Activated CD4-positive, alpha-beta T cell treated with anti-CD3 and anti-CD28 coated beads for 24 hours (primary cell): ENCODE measurements around the gene CT47A1.
"Not testable (repeated sequence)": the region's sequence is repeated elsewhere in the genome, so short reads cannot be mapped to it uniquely, and the experiment has no call there.

ENCODE experiments used
- DNase-seq, 2 donors: peaks; one replicate each; pipeline ENCODE4 v3.0.0-alpha.2; 2020; ENCODE audit warnings: low read depth in 2 of 2

CT47A1 gene

DNA sequence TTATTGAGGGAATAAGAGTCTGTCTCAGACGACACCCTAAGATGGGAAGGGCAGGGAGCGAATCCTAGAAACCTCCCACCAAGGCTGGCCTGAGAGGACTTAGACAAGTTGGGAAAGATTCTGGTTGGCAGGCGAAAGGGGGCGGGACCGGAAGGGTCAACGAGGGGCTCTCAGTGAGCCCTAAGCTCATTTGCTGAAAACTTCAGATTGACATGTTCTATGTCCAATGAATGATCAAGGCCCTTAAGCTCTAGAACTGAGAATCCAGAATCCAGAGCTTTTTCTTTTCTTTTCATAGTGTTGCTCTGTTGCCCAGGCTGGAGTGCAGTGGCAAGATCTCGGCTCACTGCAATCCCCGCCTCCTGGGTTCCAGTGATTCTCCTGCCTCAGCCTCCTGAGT lies at the start of gene CT47A1:
Gene CT47A1, minus strand, starts transcription at position 101 of the 400 bp plus-strand sequence. CDS start 231 bp downstream, outside the sequence.
- not testable (repeated sequence) for DNase-seq

DNA sequence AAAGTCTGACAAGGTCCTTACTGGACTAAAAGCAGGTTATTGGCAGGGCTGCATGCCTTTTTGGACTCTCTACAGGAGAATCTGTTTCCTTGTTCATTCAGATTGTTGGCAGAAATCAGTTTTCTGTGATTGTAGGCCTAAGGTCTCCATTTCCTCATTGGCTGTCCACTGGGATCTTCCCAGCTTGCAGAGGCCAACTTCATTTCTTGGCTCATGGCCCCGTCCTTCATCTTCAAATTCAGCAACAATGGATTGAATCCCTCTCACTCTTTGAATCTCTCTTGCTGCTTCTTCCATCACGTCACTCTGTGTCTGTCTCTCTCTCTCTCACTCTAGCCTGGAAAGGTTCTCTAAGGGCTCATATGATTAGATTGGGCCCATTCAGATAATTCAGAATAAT lies 47.0 kb upstream of the CT47A1 start:
- no peak for DNase-seq

DNA sequence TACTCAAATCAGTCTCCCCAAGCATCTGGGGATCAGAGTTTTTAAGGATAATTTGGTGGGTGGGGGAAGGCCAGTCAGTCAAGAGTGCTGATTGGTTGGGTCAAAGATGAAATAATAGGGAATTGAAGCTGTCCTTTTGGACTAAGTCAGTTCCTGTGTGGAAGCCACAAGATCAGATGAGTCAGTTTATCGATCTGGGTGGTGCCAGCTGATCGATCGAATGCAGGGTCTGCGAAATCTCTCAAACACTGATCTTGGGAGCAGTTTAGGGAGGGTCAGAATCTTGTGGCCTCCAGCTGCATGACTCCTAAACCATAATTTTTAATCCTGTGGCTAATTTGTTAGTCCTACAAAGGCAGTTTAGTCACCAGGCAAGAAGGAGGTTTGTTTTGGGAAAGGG lies 44.5 kb upstream of the CT47A1 start:
- DNase-seq = no peak

DNA sequence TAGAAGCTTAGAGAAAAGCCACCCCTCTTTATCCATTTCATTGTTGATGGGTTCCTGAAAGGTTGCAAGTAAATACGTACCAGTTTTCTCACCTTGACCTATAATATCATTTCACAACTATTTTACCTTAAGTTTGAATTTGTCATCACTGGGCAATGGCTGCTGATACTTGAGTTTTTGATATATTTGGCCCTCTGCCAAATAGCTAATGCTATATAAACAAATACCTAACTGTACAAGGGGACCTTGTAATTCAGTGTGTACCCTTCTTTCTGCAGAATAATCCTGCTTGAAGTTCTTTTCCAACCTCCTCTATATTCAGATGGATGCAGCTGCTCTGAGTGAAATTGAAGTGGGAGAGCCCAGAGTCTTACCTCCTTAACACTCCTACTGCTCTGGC lies 42.9 kb upstream of the CT47A1 start:
- DNase-seq = no peak

- no peak for DNase-seq
Measured at GRCh38 chrX:121014826-121015225, 29.3 kb upstream of the CT47A1 start.

DNA sequence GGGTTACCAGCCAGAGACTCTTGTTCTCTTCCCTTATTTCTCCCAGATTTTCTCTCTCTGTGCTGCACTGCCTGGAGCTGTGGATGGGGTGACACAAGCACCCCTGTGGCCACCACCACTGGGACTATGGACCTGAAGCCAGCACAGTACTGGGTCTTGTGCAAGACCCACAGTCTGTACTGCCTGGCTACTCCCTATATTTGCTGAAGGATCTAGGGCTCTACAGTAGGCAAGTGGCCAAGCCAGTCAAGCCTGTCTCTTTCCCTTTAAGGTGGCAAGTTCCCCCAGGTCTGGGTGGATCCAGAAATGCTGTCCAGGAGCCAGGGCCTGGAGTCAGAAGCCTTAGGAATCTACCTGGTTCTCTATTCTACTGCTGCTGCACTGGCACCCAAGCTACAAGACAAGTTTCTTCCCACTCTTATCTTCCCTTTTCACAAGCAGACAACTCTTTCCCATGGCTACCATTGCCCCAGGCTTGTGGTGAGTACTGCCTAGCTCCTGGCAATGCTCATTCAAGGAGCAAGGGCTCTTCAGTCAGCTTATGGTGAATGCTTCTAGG lies 28.4 kb upstream of the CT47A1 start:
- no peak for DNase-seq

DNA sequence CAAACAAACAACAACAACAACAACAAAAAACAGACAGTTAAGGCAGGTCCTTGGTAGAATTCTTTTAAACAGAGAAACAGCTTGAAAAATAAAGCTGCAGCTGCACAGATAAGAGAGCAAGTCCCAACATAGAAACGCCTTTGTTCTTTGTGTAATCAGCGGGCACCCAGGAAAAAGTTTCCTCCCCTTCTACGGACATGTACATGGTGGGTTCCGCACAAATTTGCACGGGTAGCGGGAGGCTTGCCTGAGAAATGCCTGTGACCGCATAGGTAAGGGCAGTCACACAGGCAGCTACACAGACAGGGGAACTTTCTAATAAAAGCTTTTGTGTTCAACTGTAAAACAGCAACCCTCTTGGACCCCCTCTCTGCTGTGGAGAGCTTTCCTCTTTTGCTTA lies 25.7 kb upstream of the CT47A1 start:
- no peak for DNase-seq

DNA sequence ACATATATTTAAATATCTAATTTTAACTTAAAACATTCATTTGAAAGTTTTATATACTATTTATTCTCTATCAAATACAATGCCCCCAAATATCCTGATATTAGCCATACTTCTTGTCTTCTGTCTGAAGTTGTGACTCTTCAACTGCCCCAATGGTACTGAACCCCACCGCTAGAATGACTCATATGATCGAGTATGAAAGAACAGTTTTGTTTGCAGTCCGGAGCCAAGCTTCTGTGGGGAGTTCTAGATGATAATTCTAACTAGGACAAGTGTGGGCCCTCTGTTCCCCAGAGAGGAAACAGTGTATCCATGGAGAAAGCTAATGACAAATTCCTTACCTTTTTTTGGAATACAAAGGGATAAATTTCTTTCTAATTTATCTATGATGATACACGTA lies 24.7 kb upstream of the CT47A1 start:
- no peak for DNase-seq

- DNase-seq = no peak
Measured at GRCh38 chrX:121009764-121010163, 24.2 kb upstream of the CT47A1 start.

DNA sequence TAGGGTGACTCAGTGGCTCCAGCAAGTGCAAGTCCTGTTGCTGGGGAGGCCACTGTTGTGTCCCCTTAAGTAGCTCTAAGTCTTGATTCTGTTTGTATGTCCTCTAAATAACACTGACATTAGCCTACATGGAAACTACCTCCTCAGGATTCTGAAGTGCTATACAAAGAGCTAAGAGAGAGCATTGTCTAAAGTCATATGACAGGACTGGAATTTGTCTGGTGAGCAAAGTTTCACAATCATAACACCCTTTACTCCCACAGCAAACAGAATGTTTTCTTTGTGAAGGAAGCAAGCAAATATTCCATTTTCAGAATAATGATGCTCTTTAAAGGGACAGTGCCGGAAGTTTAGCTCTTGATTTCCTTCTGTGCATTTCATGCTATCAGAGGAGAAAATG lies 23.4 kb upstream of the CT47A1 start:
- DNase-seq = no peak

DNA sequence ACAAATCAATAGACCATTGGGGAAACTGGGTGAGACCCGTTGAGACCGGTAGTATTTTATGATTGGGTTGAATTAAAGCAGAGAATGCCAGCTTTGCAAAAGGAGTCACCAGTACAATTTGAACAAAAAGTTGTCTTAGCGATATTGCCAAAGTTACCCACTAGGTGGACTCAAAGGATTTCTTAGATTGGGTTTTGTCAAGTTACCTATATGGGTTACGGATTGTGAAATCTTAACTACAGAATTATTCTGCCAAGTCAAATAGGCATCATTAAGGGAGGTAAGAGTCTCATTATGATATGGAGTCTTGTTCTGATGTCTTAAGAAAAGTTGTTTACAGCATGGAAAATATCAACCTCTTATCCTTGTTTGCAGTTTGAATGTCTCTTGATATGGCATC lies 15.0 kb upstream of the CT47A1 start:
- DNase-seq = no peak

DNA sequence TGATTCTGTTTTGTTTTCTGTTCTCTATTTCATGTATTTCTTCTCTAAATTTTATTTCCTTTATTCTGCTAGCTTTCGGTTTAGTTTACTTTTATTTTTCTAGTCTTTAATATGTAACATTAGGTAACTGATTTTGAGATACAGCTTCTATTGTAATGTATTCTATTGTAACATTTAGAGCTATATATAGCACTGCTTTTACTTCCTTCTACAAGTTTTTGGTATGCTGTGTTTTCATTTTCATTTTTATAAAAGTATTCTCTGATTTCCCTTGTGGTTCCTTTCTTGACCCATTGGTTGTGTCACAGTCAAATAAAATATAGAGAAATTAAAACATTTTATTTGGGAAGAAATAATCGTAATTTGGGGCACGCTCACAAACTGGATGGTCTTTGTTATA lies 13.9 kb upstream of the CT47A1 start:
- DNase-seq = no peak

DNA sequence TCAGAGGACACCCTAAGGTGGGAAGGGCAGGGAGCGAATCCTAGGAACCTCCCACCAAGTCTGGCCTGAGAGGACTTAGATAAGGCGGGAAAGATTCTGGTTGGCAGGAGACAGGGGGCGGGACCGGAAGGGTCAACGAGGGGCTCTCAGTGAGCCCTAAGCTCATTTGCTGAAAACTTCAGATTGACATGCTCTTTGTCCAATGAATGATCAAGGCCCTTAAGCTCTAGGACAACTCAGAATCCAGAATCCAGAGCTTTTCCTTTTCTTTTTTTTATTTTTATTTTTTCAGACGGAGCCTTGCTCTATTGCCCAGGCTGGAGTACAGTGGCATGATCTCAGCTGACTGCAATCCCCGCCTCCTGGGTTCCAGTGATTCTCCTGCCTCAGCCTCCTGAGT lies 29.1 kb downstream of the CT47A1 start, which contains the start of gene CT47A7:
Gene CT47A7, minus strand, starts transcription at position 101 of the 400 bp plus-strand sequence. CDS start 255 bp downstream, outside the sequence.
- DNase-seq = not testable (repeated sequence)
